HG03045 (cell line): ENCODE measurements around the gene SLC12A2.

Source experiments
- ATAC-seq: cut with Tn5 transposase; IDR thresholded peaks from one replicate; pipeline ENCODE4 v1.9.1; 2021; ENCODE audit warnings: mild to moderate bottlenecking, moderate library complexity; ENCODE audit not compliant: unreplicated experiment

Gene SLC12A2

DNA sequence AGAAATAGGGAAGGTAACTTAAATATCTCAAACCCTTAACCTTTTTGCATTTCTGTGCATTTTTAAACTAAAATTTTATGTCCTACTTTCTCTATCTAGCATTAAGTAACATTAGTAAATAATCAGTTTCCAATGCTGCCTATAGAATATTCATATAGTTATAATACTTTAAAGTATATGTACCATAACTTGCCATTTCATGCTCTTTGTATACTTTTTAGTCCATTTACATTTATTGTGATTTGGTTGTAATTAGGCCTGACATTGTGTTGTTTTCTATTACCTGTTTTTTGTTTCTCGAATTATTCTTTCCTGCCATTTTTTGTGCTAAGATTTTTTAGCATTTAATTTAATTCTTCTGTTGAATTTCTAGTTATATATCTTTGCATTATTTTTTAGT is 13.7 kb downstream of the SLC12A2 start:
- ATAC-seq, result no peak

DNA sequence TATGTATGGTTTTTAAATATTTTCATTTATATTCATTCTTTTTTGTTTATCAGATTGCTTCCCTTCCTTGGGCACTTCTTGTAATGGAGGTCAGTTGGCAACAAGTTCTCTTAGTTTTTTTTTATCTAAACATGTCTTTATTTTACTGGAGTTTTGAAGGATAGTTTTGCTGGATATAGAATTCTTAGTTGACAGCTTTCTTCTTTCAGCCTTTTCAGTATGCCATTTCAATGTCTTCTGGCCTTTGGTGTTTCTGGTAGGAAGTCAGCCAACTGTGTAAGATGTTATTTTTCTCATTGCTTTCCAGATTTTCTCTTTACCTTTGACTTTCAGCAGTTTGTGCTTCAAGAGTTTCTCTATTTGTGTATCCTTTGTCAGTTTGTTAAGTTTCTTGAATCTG is 14.2 kb downstream of the SLC12A2 start:
- ATAC-seq, result no peak

DNA sequence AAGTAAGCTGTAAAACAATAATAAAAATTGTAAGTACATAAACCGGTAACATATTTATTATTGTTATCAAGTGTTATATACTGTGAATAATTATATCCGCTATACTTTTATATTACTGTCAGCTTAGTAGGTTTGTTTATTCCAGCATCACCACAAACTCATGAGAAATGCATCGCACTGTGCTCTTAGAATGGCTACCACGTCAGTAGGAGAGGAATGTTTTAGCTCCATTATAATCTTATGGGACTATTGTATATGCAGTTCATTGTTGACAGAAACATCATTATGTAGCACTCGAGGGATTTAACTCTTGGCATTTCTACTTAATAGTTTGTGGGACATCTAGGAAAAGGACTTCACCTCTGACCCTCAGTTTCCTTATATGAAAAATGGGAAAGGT is 16.4 kb downstream of the SLC12A2 start:
- no peak for ATAC-seq

DNA sequence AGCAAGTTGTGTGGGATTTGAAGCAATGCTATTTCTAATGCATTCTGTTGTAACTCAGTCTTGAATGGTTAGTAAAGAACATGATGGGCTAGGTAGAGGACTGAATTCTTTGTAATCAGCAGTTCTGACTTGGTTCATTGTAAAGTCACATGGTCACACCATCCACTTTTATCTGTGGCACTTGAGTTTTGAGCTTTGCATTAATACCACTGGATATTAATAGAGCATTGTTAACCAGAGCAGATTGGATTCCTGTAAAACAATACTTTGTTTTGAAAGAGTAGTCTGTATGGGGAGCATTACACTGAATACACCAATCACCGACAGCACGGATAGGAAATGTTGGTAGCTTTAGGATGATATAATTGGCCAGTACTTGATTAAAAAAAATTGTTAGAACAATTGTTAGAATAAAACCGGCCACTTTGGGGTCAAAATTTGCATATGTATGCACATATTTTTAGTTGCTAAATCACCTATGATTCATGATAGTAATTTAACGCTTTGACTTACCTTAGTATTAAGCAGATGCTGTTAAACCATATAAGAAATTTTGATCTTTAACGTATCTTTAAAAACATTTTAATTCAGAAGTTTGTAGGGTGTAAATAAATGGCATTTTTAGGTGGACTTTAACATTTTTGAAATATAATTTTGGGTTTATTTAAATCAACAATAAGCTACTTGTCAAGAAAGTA is 17.4 kb downstream of the SLC12A2 start:
- no peak for ATAC-seq

- ATAC-seq, result no peak
Measured at GRCh38 chr5:128101676-128102075, 18.1 kb downstream of the SLC12A2 start.

DNA sequence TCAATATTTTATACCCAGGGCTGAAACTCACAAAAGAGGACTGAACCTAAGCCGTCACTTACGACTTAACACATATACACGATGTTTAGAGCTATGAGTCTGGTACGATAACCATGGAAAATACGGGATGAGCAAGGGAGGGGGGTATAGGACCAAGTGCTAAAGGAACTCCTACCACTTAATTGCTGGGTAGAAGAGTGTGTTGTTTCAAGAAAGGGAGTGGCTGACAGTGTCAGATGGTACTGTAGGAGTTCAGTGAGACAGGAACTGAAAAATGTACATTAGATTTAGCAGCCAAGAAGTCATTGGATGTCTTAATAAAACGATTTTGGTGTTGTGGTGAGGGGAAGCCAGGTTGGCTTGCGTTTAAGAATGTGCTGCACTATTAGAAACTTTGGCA is 21.6 kb downstream of the SLC12A2 start:
- ATAC-seq, result no peak

DNA sequence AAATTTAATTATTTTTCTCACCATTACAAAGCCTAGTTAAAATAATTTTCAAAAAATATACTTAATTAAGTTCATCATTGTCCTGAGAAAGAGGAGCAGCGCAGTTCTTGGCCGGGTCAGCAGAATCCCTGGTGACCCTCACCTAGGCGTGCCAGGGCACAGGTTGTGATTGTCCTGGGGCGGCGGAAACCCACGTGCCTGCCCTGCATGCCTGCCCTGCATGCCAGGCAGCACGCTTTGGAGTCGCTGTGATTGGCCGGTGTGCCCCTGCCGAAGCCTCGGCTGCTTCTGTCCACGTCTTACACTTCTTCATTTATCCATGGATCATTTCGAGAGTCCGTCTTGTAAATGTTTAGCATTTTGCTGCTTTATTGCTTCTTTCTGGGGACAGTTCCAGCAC is 25.6 kb downstream of the SLC12A2 start:
- no peak for ATAC-seq

- ATAC-seq, result no peak
Measured at GRCh38 chr5:128109766-128110165, 26.2 kb downstream of the SLC12A2 start.

DNA sequence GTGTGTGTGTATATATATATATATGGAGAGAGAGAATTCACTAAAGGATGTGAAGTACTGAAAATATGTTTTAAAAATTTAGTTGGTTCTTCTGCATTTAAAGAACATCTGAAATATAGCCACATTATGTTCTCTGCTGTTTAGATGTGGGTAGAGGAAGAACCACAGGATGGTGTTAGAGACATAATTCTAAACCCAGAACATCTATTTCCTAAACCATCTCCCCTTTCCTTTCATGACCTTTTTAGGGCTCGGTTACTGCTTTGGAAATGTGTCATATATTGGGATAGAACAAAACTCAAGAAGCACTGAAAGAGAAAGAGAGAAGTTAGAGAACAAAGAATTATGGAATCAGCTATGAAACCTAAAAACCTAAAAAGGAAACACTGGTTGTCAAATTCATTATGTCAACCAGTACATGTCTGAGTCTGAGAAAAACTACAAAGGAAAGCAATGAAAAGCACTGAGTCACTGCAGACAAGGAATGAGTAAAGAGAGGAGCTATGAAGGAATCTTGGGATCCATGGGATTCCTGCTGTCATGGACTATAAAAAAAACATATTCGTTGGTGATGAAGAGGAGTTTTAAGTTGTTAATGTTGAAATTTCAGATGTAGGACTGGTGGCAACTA is 28.4 kb downstream of the SLC12A2 start:
- ATAC-seq, result no peak

DNA sequence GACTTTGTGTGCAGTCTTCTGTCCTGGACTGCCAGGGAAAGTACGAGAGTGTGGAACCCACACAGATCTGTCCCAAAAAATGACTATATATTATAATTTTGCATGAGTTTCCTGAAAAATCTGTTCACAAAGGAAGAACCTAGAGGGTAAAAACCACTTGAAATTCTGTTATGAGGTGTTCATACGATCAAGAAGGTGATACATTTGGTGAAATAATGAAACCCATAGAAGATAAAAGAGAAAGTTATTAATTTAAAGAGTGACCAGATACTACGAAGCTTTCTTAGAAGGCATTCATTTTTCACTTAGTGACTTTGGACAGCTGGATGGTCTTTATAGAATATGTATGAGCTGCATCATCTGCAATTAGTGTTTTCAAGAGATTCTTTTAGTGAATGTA is 32.9 kb downstream of the SLC12A2 start:
- no peak for ATAC-seq

DNA sequence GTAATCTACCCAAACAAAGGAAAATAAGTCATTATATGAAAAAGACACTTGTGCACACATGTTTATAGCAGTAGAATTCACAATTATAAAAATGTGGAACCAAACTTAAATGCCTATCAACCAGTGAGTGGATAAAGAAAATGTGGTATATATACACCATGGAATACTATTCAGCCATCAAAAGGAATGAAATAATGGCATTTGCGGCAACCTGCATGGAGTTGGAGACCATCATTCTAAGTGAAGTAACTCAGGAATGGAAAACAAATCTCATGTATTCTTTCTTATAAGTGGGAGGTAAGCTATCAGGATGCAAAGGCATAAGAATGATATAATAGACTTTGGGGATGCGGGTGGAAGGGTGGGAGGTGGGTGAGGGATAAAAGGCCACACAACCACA is 34.6 kb downstream of the SLC12A2 start:
- no peak for ATAC-seq

GRCh38 chr5:128121651-128122050 is 38.1 kb downstream of the SLC12A2 start:
- ATAC-seq, result no peak

GRCh38 chr5:128123936-128124335 is 40.4 kb downstream of the SLC12A2 start:
- no peak for ATAC-seq

- no peak for ATAC-seq
Measured at GRCh38 chr5:128126241-128126640, 42.7 kb downstream of the SLC12A2 start.

DNA sequence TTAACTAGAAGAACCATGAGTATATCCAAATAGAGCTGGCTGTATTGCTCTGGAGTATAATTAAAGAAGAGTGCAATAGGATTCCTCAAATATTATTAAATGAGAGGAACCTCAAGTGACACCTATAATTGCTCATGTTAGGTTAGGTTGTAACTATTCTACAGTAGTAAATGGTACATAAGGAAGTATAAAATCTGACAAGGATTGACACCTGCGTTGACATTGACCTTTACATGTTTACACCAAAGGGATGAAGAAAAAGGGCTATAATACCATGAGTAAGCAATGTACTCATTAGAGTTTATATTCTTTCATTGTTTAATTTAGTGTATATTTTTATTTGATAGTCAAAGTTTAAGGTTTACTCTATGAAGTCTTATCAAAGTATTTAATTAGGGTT is 48.9 kb downstream of the SLC12A2 start:
- ATAC-seq, result no peak

DNA sequence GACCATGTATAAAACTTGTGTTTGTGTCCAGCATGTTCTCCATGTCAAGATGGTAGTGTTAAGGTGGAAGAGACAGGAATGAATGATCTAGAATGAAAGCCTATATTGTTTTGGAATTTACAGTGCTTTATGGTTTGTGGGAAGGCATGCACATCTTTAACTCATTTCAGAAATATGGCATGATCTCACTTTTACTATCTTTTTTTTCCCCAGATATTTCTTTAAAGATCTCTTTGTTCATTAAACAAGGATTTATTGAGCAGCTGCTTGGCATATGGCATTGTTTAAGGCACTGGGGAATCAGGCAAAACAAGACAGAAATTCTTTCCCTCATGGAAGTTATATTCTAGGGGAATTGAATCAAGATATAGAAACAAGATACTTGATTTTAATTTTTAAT is 51.7 kb downstream of the SLC12A2 start:
- no peak for ATAC-seq

DNA sequence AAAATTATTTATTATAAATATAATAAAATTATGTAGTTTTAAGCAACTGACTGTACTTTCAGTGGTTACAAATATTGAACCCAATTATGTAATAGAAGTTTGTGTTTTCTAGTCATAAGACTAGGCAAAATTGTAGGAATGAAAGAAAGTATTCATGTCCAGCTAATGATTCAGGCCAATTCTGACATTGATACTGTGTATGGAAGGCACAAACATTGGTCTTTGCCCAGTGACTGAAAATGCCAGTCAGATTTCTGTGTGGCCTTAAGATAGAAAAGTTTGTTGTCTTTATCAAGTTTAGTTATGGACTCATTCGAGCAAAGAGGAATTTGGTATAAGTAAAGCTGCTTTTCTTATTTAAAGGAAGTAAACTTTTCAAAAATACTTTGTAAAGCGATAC is 60.3 kb downstream of the SLC12A2 start:
- ATAC-seq, result no peak

DNA sequence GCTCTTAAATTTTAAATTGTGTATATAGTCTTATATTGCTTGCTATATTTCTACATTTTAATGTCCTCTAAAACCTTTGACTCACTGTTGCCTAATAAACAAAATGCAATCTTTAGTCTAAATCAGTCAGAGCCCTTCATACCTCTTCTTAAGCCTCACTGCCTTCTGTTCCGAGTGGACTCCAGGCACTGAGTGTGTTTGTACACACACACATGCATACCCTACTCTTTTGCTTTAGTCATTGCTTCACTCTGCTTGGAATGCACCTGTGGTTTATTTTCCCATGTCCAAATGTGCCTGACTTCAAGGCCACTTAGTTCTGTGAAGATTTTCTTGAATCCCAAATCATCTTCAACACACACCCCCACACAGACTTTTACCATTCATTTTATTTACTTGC is 60.9 kb downstream of the SLC12A2 start:
- ATAC-seq, result no peak

DNA sequence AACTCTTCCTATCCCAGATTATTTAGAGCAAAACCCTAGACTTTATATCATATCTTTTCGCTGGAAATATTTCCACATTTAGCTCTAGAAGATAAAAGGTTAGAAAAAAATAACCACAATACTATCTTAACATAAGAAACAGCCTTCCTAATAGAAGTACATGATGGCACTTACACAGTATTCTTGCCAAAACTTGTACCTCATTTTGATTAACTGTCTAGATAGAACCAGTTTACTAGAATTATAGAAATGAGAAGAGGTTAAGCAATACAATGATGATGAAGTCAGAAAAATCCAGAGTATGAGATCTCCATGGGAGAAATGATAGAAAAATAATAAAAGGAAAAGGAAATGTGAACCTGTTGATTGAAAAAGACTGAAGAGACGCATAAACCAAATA is 63.1 kb downstream of the SLC12A2 start:
- ATAC-seq, result no peak

- no peak for ATAC-seq
Measured at GRCh38 chr5:128154943-128155342, 71.4 kb downstream of the SLC12A2 start.

- ATAC-seq, result no peak
Measured at GRCh38 chr5:128155776-128156175, 72.2 kb downstream of the SLC12A2 start.

- ATAC-seq, result no peak
Measured at GRCh38 chr5:128156521-128156920, 73.0 kb downstream of the SLC12A2 start.

DNA sequence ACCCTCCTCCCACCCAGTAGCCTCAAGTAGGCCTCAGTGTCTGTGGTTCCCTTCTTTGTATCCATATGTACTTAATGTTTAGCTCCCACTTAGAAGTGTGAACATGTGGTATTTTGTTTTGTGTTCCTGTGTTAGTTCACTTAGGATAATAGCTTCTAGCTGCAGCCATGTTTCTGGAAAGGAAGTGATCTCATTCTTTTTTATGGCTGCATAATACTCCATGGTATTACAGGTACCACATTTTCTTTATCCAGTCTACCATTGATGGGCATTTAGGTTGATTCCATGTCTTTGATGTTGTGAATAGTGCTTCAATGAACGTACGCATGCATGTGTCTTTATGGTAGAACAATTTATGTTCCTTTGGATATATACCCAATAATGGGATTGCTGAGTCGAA is 74.8 kb downstream of the SLC12A2 start:
- ATAC-seq, result no peak
